ENCODE results near the gene PRDM16.

The PRDM16 gene

DNA sequence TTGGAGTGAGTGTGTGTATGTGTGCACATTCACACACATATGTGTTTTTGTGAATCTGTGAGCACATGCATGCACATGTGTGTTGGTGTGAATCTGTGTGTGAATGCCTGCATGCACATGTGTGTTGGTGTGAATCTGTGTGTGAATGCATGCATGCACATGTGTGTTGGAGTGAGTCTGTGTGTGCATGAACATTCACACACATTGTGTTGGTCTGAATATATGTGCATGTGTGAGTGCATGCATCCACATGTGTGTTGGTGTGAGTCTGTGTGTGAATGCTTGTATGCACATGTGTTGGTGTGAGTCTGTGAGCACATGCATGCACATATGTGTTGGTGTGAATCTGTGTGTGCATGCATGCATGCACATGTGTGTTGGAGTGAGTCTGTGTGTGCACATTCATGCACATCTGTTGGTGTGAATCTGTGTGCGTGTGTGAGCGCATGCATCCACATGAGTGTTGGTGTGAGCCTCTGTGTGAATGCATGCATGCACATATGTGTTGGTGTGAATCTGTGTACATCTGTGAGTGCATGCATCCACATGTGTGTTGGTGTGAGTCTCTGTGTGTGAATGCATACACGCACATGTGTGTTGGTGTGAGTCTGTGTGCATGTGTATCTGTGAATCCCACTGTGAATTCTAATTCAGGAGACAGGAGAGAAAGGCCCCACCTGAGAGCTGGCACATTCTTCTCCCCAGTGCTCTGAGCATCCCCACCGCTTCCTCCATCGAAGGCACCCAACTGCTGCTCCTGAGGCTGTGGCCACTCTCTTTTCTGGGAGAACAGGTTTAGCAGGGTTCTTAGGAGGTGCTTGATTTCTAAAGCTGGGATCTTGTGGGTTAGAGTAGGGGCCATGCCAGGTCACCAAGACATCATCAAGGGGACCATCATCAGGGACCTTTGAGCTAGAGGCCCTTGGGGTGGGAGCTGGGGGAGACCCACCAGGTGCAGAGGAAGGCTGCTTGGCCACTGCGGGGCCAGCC is 267.9 kb downstream of the PRDM16 start:
- no peak for DNase-seq (ENCODE audit: extremely low read depth, insufficient read length)
- H3K36me3 ChIP-seq (ENCODE audit: control insufficient read depth, insufficient read depth, low read length) = no peaks in the 10 kb centered on the region
- no peak overlapping the region for H3K4me3 ChIP-seq (replicated peaks; ENCODE audit: low read depth, low read length)
- H3K27me3 ChIP-seq (replicated peaks; ENCODE audit: control insufficient read depth, insufficient read depth, low read length) = no peaks in the 10 kb centered on the region
- TF ChIP-seq CTCF (IDR thresholded peaks at IDR 0.05; ENCODE audit: insufficient read depth, low read length, poor library complexity, severe bottlenecking) = no peak

- no peak for DNase-seq (ENCODE audit: extremely low read depth, insufficient read length)
- Histone ChIP-seq H3K36me3 (ENCODE audit: control insufficient read depth, insufficient read depth, low read length) (no peaks in the 10 kb centered on the region), H3K27me3 (replicated peaks; ENCODE audit: control insufficient read depth, insufficient read depth, low read length) (no peaks in the 10 kb centered on the region), H3K4me3 (replicated peaks; ENCODE audit: low read depth, low read length) (no peak overlapping the region)
- no peak for TF ChIP-seq CTCF (IDR thresholded peaks at IDR 0.05; ENCODE audit: insufficient read depth, low read length, poor library complexity, severe bottlenecking)
Observed at GRCh38 chr1:3337798-3338724, 269.1 kb downstream of the PRDM16 start.

GRCh38 chr1:3338725-3339070 is 269.7 kb downstream of the PRDM16 start:
- H3K36me3 ChIP-seq (ENCODE audit: control insufficient read depth, insufficient read depth, low read length) = no peaks in the 10 kb centered on the region
- no peak overlapping the region for H3K4me3 ChIP-seq (replicated peaks; ENCODE audit: low read depth, low read length)
- no peak for DNase-seq (ENCODE audit: extremely low read depth, insufficient read length)
- H3K27me3 ChIP-seq (replicated peaks; ENCODE audit: control insufficient read depth, insufficient read depth, low read length) = no peaks in the 10 kb centered on the region
- TF ChIP-seq CTCF (IDR thresholded peaks at IDR 0.05; ENCODE audit: insufficient read depth, low read length, poor library complexity, severe bottlenecking) = no peak

- Histone ChIP-seq H3K27me3 (replicated peaks; ENCODE audit: control insufficient read depth, insufficient read depth, low read length) (no peaks in the 10 kb centered on the region), H3K36me3 (ENCODE audit: control insufficient read depth, insufficient read depth, low read length) (no peaks in the 10 kb centered on the region), H3K4me3 (replicated peaks; ENCODE audit: low read depth, low read length) (no peak overlapping the region)
- DNase-seq (ENCODE audit: extremely low read depth, insufficient read length) = no peak
- TF ChIP-seq CTCF (IDR thresholded peaks at IDR 0.05; ENCODE audit: insufficient read depth, low read length, poor library complexity, severe bottlenecking) = no peak
Observed at GRCh38 chr1:3339856-3340255, 270.9 kb downstream of the PRDM16 start.

DNA sequence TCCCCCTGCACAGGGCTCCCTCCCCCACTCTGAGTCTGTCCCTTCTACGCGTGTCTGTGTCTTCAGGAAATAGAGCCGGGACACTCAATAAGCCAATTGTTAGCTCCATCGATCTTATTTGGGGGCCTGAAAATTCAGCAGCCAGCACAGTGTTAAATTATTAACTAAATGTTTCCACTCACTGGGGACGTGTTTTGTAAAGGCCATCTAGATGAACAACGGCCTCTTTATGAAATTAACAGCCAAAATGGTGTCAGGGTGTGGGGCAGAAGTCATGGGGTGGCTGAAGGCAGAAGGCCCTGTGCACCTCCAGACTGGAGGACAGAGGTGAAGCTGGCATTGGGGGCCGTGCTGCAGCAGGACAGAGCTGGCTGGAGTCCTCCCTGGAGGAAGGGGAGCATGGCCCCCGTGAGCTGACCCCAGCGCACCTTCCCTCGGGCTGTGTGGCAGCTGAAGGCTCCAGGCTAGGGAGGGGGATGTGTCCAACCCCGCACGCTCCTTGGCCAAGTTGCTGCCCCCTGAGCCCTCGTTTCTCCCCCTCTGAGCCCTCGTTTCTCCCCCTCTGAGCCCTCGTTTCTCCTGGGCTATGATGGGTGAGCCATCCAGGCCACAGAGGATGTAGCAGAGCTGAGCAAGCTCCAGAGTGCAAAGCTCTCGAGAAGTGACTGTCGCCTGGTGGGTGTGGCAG is 271.7 kb downstream of the PRDM16 start:
- H3K27me3 ChIP-seq (replicated peaks; ENCODE audit: control insufficient read depth, insufficient read depth, low read length) = no peaks in the 10 kb centered on the region
- H3K36me3 ChIP-seq (ENCODE audit: control insufficient read depth, insufficient read depth, low read length) = no peaks in the 10 kb centered on the region
- no peak for TF ChIP-seq CTCF (IDR thresholded peaks at IDR 0.05; ENCODE audit: insufficient read depth, low read length, poor library complexity, severe bottlenecking)
- no peak overlapping the region for H3K4me3 ChIP-seq (replicated peaks; ENCODE audit: low read depth, low read length)
- no peak for DNase-seq (ENCODE audit: extremely low read depth, insufficient read length)

Data from GM06990 (cell line).